C1 segment of cervical spinal cord (tissue), 14 donors: Measurements from ENCODE around the gene TMEM106A.
"Not testable (repeated sequence)": the region's sequence is repeated elsewhere in the genome, so short reads cannot be mapped to it uniquely, and the experiment has no call there.

Experiments
- DNase-seq, 14 donors: peaks; one replicate each; lab custom pipeline; 2025; lab: John Stamatoyannopoulos, UW

TMEM106A gene

DNA sequence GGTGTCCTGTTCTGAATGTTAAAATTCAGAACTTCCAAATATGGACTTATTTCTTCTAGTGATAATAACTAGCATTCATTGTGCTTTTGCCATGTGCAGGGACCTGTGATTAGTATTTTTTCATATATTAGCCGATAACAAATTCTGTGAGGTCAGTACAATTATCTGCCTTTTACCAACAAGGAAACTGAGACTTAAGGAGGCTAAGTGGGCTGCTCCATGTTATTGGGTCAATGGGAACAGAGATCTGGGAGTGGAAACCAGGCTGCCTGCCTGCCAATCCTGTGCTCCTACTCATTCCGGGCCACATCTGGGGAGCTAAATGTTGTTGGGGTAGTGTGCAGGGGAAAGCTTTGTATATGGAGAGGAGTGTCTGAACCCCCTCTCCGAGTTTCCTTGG lies 3.7 kb downstream of the TMEM106A start:
- no peak for DNase-seq

DNA sequence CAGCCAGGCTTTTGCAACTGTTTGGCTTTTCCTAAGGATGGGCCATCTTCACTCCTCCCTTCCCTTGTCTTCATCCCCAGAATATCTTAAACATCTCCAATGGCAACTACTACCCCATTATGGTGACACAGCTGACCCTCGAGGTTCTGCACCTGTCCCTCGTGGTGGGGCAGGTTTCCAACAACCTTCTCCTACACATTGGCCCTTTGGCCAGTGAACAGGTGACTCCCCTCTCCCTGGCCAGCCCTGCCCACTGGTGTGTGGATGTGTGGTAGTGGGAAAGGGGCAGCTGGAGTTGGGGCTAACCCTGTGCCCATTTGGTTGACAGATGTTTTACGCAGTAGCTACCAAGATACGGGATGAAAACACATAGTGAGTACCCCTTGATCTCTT lies 4.7 kb downstream of the TMEM106A start:
- no peak for DNase-seq

DNA sequence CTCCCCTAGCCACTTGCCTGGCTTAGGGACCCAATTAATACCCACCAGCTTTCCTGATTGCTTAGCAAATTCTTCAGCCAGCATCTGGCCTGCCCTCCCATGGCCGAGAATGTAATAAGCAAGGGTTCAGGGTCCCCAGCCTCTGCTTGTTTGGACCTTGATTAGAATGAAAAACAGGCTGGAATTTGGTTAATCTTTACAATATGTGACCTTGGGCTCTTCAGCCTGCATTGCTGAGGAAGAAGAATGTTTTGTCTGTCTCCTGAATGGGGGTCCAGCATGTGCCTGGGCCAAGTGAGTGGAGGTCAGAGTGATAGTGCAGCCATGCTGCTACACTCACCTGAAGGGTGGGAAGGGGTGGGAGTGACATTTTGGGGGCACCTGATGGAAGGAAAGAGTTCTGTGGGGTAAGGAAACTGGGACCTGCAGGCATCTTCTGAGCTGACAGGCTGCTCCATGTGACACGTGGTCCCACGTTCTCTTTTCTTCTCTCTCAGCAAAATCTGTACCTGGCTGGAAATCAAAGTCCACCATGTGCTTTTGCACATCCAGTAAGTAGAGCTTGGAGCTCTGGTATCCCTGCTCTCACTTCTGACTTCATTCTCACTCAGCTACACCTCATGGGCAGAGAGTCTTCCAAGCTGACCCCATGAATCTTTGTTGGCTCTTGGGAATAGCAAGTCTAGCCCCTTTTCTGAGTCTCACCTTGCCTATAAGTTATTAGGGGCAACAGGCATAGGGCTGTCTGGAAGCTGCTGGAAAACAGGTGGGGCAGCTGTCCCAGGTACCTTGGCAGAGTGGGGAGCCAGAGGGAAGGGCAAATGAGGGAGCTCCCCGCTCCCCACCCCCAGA lies 5.3 kb downstream of the TMEM106A start:
- no peak for DNase-seq

DNA sequence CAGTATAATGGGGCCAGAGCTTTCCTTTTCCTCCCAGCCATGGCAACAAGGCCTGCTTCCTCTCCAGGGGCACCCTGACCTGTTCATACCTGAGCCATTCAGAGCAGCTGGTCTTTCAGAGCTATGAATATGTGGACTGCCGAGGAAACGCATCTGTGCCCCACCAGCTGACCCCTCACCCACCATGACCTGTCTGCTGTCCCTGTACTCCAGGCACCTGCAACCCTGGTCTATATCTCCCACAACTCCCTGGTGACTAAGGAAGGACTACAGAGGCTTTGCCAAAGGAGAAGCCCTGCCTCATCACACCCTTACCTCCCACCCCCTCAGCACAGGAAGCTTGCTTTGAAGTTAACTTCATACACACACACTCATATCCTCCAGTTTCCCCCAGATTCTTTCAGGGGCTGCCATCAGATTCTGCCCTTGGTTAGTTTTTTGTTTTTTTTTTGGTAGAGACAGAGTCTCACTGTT lies 6.0 kb downstream of the TMEM106A start:
- no peak for DNase-seq

DNA sequence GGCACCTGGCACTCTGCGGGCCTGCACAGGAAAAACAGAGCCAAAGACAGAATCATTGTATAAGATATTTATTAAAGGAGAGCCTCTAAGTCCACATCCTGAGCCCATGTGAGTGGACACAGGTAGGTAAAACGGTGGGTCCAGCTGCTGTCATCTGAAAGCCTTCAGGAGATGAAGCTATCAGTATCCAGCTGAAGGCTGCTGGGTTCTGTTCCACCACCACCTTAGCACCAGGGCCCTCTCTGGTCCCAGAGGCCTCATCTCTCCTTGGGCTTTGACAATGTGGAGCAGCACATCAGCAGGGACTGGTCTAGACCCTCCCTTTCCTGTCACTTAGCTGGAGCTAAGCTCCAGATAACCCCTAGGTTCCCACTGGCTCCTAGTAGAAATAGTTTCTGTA lies 7.3 kb downstream of the TMEM106A start:
- DNase-seq: no peak

DNA sequence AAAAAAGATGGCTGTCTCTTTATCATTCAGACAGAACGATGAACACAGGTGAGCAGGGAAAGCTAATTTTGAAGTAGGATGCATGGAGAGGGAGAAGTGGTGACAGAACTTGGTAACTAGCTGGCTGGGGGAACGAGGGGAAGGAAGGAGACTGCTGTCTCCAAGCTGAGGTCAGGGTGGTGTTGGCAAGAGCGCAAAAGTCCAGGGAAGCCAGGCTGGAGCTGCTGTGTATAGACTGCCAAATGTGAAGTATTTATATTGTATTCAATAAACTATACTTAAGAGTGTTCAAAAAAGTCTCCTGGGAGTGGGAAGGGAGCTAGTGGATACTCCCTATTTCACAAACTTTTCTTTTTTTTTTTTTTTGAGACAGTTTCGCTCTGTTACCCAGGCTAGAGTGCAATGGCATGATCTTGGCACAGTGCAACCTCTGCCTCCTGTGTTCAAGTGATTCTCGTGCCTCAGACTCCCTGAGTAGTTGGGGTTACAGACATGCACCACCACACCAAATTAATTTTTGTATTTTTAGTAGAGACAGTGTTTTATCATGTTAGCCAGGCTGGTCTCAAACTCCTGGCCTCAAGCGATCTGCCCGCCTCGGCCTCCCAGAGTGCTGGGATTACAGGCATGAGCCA lies 8.2 kb downstream of the TMEM106A start:
- DNase-seq: no peak

DNA sequence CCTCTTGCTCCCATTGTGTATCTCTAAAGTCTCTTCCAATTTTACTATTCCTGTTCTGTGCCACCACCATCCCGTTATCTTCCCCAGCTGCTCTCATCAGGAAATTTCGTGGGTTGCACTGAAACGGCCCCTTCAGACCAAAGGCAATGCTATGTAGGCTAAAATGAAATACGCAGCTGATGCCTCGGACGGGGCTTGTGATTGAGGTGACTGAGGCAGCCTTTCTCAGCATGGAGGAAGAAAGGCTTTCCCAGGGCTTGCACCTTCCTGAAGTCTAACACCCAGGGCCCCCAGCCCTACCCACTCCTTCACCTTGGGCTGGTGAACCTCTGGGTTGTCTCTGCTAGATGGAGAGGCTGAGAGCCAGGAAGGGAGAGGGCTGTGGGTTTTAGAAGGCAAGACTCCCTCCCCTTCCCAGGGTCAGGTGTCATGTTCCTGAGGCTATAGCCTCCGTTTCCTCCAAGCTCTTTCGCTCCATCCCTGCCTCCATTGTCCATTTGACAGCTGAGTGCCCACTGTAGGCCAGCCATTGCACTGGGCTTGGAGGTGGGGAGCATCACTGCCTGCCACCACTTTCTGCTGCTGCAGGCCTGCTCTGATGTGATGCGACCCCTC lies 8.9 kb downstream of the TMEM106A start:
- no peak for DNase-seq

DNA sequence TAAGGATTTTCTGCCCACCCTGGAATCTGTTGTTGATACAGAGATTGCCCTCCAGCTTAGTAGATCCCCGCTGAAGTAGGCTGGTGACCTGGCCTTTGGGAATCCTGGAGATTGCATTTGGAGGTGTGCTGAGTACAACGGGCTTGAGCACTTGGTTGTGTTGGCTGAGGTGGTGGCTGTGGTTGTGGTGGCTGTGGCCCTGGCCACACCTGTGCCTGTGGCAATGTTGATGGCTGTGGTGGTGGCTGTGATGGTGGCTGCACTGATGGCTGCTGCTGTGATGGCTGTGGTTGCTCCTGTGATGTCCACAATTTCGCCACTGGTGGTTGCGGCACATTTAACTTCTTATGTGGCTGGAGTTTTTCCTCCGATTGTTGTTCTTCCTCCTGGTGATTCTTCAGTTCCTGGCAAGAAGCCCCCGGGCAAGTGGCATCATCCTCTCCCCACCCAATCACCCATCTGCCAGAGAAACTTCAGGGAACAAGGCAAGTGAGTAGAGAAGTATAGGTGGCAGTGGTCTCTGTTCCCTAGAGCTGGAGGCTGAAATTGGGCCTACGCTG lies 12.6 kb downstream of the TMEM106A start:
- DNase-seq: no peak

DNA sequence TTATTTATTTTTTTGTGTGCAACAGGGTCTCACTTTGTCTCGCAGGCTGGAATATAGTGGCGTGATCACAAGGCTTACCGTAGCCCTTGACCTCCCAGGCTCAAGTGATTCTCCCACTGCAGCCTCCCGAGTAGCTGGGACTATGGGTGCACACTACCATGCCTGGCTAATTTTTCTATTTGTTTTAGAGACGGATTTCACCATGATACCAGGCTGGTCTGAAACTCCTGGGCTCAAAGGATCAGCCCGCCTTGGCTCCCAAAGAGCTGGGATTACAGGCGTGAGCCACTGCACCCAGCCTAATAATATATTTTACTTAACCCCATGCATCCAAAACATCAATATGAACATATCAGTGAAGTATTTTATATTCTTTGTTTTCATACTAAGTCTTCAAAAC lies 14.7 kb downstream of the TMEM106A start:
- no peak for DNase-seq

DNA sequence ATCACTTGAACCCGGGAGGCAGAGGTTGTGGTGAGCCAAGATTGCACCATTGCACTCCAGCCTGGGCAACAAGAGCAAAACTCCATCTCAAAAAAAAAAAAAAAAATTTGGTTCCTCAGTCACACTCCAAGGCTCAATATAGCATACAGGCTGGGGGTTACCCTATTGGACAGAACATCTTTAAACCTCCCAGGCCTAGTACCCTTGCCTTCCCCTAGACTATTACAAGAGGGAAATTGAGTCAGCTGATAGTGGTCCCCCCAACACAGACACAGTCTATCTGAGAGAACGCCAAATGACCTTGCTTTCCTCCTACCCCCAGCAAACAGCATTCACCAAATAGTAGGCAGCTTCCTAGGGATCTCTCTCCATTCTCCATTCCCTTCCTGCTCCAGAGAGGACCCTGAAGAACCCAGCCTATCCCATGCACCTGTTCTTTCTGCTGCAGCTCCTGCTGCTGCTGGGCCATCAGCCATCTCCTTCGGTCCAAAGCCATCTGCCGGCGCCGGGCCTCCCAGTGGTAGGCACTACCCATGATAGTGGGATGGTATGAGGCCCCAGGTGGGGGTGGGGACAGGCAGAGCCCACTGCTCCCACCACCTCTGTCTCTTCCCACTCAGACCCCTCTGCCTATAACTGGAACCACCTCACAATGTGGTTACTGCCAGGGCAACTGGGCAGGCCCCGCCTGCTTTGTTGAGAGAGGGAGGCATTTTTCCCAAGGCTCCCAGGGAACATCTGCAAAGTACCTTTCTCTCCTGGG lies 16.5 kb downstream of the TMEM106A start, which contains the start of gene CCDC200:
Gene CCDC200, minus strand, starts transcription at position 604 of the 763 bp plus-strand sequence. Its CDS starts 69 bp downstream, at position 535.
- DNase-seq: not testable (repeated sequence)

DNA sequence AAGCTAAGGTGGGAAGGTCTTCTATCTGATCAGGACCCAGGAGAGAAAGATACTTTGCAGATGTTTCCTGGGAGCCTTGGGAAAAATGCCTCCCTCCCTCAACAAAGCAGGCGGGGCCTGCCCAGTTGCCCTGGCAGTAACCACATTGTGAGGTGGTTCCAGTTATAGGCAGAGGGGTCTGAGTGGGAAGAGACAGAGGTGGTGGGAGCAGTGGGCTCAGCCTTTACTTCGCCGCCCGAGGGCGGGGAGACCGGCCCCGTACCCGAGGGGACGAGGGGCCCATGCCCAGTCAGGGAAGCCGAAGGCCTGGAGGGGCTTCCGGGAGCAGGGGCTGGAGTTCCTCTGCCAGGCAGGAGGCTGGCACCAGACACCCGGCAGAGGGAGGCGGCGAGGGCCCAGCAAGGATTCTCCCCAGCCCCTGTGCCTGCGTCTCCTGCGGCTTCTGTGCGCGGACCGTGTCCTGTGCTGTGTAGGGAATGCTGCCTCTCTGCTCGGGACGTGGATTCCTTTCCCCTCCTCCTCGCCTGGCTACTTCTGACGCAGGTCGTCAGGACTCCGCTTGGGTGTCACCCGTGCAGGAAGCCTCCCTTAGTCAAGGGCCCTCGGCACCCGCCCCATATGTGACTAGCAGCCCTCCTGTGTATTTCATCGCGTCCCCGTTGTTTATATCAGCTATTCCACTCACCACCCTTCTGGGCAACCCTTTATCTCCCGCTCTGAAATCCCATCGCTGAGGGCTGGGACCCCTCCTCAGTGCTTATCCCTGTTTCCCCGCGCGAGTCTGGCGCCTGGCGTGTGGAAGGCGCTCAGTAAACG lies 19.7 kb downstream of the TMEM106A start:
- not testable (repeated sequence) for DNase-seq

DNA sequence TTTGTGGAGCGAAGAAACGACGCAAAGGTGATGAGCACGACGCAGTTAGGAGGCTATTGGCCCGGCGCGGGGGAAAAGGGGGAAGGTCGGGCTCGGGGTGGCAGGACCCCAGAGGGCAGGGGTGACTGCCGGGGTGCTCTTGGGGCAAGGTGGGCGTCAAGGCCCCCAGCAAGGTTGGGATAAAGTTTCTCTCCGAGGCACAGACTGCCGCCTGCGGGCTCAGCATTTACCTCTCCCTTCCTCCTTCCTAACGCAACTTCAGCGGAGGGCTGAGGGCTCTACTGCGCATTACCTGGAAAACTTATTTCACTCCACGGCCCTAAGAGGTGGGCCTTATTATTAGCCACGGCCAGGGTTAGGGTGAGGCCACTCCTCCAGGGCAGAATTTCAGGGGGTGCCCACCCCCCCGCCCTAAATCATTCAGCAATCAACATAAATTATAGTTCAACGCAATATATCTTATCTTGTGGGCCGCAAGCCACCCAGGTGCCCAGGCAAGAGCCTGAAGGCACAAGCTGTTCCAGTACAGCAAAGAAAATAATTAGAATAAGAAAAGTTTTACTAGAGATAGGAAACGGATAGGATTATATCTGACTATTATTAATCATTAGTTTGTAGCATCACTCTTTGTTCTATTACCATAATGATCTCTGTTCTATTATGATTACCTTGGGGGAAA lies 20.5 kb downstream of the TMEM106A start:
- not testable (repeated sequence) for DNase-seq

DNA sequence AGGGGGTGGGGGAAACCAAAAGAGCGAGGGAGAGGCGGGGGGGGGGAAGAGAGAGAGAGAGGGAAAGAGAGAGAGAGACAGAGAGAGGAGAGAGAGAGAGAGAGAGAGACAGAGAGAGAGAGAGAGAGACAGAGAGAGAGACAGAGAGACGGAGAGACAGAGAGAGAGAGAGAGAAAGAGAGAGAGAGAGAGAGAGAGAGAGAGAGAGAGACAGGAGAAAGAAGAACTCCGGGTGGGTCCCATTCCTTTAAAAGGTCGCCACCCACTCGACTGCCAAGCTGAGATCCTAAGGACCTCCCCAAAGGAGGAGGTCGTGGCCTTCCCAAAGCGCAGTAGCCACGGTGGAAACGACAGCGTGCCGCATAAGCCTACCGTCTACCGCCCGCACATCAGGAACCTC lies 21.6 kb downstream of the TMEM106A start:
- DNase-seq: not testable (repeated sequence)

DNA sequence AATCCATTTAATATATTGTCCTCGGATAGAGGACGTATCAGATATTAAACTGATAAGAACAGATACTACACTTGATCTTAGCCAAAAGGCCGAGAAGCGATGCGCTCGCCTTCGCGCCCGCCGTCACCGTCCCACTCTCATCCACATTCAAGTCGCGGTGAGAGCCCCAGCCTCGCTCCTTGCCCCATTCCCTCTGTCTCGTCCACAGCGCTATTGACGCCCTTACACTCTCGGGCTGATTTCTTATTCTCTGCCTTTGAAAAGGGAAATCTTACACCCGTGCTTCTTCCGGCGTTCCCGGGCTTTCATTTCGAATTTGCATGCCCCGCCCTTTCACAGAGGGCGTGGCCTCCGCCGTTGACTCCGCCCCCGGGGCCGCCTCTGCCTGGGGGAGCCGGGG lies 22.2 kb downstream of the TMEM106A start, which contains the start of gene RNU2-1:
Gene RNU2-1, minus strand, starts transcription at position 101 of the 400 bp plus-strand sequence.
- DNase-seq: not testable (repeated sequence)

DNA sequence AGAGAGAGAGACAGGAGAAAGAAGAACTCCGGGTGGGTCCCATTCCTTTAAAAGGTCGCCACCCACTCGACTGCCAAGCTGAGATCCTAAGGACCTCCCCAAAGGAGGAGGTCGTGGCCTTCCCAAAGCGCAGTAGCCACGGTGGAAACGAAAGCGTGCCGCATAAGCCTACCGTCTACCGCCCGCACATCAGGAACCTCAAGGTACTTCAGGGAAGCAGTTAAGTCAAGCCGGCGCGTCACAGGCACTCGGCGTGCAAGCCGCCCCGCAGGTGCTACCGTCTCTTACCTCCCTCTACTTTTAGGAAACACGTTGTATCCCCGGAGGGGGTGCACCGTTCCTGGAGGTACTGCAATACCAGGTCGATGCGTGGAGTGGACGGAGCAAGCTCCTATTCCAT lies 27.9 kb downstream of the TMEM106A start:
- not testable (repeated sequence) for DNase-seq

DNA sequence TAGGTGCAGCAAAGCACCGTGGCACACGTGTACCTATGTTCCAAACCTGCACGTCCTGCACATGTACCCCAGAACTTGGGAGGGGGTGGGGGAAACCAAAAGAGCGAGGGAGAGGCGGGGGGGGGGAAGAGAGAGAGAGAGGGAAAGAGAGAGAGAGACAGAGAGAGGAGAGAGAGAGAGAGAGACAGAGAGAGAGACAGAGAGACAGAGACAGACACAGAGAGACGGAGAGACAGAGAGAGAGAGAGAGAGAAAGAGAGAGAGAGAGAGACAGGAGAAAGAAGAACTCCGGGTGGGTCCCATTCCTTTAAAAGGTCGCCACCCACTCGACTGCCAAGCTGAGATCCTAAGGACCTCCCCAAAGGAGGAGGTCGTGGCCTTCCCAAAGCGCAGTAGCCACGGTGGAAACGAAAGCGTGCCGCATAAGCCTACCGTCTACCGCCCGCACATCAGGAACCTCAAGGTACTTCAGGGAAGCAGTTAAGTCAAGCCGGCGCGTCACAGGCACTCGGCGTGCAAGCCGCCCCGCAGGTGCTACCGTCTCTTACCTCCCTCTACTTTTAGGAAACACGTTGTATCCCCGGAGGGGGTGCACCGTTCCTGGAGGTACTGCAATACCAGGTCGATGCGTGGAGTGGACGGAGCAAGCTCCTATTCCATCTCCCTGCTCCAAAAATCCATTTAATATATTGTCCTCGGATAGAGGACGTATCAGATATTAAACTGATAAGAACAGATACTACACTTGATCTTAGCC lies 29.1 kb downstream of the TMEM106A start:
- DNase-seq: not testable (repeated sequence)

DNA sequence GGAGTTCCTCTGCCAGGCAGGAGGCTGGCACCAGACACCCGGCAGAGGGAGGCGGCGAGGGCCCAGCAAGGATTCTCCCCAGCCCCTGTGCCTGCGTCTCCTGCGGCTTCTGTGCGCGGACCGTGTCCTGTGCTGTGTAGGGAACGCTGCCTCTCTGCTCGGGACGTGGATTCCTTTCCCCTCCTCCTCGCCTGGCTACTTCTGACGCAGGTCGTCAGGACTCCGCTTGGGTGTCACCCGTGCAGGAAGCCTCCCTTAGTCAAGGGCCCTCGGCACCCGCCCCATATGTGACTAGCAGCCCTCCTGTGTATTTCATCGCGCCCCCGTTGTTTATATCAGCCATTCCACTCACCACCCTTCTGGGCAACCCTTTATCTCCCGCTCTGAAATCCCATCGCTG lies 34.8 kb downstream of the TMEM106A start:
- not testable (repeated sequence) for DNase-seq
